ENCODE results near the gene SLC6A1.

DNA sequence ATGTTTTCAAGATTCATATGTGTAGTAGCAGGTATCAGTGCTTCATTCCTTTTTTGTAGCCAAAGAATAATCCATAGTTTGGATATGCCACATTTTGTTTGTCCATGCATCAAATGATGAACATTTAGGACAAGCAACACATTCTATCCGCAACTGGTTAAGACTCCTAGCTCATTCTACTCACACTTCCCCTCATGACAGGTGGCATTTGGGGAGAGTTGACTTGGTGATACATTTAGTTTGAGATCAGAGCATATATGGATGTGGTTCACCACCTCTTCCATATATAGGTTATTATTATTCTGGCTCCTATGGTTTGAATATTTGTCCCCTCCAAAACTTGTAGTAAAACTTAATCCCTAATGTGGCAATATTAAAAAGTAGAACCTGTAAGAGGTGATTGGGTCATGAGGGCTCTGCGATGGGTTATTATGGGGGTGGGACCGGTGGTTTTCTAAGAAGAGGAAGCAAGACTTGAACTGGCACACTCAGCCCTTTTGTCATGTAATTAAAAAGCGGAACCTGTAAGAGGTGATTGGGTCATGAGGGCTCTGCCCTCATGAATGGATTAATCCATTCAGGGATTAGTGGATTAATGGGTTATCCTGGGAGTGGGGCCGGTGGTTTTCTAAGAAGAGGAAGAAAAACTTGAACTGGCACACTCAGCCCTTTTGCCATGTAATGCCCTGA is 86.4 kb downstream of the SLC6A1 start:
- TF ChIP-seq, protein P1, sequence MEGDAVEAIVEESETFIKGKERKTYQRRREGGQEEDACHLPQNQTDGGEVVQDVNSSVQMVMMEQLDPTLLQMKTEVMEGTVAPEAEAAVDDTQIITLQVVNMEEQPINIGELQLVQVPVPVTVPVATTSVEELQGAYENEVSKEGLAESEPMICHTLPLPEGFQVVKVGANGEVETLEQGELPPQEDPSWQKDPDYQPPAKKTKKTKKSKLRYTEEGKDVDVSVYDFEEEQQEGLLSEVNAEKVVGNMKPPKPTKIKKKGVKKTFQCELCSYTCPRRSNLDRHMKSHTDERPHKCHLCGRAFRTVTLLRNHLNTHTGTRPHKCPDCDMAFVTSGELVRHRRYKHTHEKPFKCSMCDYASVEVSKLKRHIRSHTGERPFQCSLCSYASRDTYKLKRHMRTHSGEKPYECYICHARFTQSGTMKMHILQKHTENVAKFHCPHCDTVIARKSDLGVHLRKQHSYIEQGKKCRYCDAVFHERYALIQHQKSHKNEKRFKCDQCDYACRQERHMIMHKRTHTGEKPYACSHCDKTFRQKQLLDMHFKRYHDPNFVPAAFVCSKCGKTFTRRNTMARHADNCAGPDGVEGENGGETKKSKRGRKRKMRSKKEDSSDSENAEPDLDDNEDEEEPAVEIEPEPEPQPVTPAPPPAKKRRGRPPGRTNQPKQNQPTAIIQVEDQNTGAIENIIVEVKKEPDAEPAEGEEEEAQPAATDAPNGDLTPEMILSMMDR (IDR thresholded peaks at IDR 0.05; ENCODE audit: control extremely low read depth in 1 of 3, insufficient read depth in 1 of 3, low read depth in 1 of 3, low read length in 3 of 3), result no peak
- TF ChIP-seq GTF2F1 (IDR thresholded peaks at IDR 0.05; ENCODE audit: borderline replicate concordance, low read depth, low read length) (no peak), POLR2AphosphoS5 (IDR thresholded peaks at IDR 0.05; ENCODE audit: low read depth, low read length) (no peak), EP300 (IDR thresholded peaks at IDR 0.05; ENCODE audit: borderline replicate concordance in 1 of 2, low read depth in 2 of 2, low read length in 2 of 2) (no peak), POLR2A (IDR thresholded peaks at IDR 0.05; ENCODE audit: control extremely low read depth in 1 of 2, low read depth in 2 of 2, low read length in 2 of 2) (no peak), EZH2 (IDR thresholded peaks at IDR 0.05; ENCODE audit: low read depth, low read length, severe bottlenecking) (no peak), JUND (IDR thresholded peaks at IDR 0.05; ENCODE audit: low read length) (no peak), CEBPB (IDR thresholded peaks at IDR 0.05; ENCODE audit: low read depth, low read length) (no peak), GABPA (IDR thresholded peaks at IDR 0.05; ENCODE audit: borderline replicate concordance, insufficient read depth, low read length) (no peak), TAF1 (IDR thresholded peaks at IDR 0.05; ENCODE audit: low read depth, low read length) (no peak), ZNF274 (IDR thresholded peaks at IDR 0.05; ENCODE audit: borderline replicate concordance, extremely low read depth, low read length) (no peak)
- TF ChIP-seq, protein P2, sequence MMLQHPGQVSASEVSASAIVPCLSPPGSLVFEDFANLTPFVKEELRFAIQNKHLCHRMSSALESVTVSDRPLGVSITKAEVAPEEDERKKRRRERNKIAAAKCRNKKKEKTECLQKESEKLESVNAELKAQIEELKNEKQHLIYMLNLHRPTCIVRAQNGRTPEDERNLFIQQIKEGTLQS (IDR thresholded peaks at IDR 0.05; ENCODE audit: insufficient read depth, low read depth, low read length), result no peak

Data from H1 (cell line).